ENCODE measurements around the gene TEX55.
"Not testable (repeated sequence)": the region's sequence is repeated elsewhere in the genome, so short reads cannot be mapped to it uniquely, and the experiment has no call there.

Gene TEX55

DNA sequence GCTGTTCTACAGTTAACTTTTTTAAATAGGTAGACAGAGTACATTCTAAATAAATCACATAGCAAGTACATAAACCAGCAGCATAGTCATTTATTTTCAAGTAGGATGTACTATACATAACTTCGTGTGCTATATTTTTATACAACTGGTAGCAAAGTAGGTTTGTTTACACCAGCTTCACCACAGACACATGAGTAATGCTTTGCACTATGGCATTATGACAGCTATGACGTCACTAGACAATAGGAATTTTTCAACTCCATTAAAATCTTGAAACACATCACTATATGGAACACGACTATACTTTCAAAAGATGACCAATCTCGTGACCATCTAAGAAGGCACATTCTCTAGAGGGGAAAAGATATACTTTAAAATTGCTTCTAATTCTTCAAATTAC lies 3.5 kb downstream of the TEX55 start:
- H3K27me3 ChIP-seq = no peaks in the 10 kb centered on the region
- no peak overlapping the region for H3K27ac ChIP-seq
- no peaks in the 10 kb centered on the region for H3K9me3 ChIP-seq
- no peaks in the 10 kb centered on the region for H3K4me1 ChIP-seq (ENCODE audit: control insufficient read depth in 1 of 2, insufficient read depth in 1 of 2, low read depth in 1 of 2, low read length in 1 of 2)
- H3K4me3 ChIP-seq (ENCODE audit: low read depth in 1 of 2, low read length in 1 of 2) = no peak overlapping the region
- TF ChIP-seq, protein P1, sequence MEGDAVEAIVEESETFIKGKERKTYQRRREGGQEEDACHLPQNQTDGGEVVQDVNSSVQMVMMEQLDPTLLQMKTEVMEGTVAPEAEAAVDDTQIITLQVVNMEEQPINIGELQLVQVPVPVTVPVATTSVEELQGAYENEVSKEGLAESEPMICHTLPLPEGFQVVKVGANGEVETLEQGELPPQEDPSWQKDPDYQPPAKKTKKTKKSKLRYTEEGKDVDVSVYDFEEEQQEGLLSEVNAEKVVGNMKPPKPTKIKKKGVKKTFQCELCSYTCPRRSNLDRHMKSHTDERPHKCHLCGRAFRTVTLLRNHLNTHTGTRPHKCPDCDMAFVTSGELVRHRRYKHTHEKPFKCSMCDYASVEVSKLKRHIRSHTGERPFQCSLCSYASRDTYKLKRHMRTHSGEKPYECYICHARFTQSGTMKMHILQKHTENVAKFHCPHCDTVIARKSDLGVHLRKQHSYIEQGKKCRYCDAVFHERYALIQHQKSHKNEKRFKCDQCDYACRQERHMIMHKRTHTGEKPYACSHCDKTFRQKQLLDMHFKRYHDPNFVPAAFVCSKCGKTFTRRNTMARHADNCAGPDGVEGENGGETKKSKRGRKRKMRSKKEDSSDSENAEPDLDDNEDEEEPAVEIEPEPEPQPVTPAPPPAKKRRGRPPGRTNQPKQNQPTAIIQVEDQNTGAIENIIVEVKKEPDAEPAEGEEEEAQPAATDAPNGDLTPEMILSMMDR (IDR thresholded peaks at IDR 0.05) = no peak
- H3K36me3 ChIP-seq = no peaks in the 10 kb centered on the region

DNA sequence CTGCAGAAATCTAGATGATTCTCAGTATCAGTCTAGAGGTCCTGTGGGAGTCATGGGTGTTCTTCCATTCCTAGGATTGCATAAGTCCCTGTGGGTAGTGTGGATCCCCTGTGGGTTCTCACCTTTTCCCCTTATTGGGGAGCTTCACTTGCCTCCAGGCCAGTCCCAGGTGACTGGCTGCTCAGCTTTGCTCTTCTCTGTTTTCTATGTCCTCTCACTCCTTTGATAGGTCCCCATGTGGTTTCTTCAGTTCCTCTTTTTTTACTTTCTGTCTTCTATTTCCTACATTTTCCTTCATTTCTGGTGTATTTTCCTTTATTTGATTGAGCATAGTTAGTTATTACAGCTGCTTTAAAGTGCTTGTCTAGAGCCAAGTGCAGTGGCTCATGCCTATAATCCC lies 10.9 kb downstream of the TEX55 start:
- Histone ChIP-seq H3K4me3 (ENCODE audit: low read depth in 1 of 2, low read length in 1 of 2) (no peak overlapping the region), H3K27ac (no peak overlapping the region), H3K9me3 (no peaks in the 10 kb centered on the region), H3K4me1 (ENCODE audit: control insufficient read depth in 1 of 2, insufficient read depth in 1 of 2, low read depth in 1 of 2, low read length in 1 of 2) (no peaks in the 10 kb centered on the region), H3K27me3 (no peaks in the 10 kb centered on the region), H3K36me3 (no peaks in the 10 kb centered on the region)
- TF ChIP-seq, protein P1 (IDR thresholded peaks at IDR 0.05) = no peak

DNA sequence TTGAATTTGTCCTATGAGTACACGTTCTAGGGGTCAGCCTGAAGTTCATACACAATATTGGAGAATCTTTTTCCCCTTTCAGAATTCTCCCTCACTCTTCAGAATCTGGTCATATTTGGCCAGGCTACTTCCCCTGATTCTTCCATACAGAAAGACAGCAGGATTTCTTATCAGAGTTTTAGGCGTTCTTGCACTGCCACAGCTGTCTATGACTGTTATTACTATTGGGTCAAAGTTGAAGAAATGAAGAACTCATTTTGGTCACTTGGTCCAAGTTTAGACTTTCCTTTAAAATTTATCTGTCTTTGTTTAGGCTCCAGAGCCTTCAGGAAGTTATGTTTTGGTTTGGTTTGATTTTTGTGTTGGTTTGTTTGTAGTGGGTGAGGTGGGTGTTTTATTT lies 12.0 kb downstream of the TEX55 start:
- TF ChIP-seq, protein P1 (IDR thresholded peaks at IDR 0.05) = no peak

DNA sequence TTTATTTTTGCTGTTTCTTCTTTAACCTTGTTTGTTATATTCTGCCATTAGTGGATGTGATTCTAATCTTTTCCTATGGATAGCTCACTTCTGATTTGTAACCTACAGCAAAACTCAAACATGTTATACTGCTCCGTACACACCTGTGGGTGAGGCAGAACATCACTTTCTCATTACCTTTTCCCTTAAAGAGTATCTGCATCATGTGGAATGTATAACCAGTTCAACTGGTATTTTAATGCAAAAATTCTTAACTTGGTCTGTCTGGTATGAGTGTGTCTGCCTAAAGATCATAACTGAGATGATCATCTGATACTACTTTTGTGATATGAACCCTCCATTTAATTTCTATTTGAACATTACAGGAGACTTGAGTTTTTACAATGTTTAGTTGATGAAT lies 14.4 kb downstream of the TEX55 start:
- Histone ChIP-seq H3K27ac (no peak overlapping the region), H3K9me3 (no peaks in the 10 kb centered on the region), H3K4me1 (ENCODE audit: control insufficient read depth in 1 of 2, insufficient read depth in 1 of 2, low read depth in 1 of 2, low read length in 1 of 2) (no peaks in the 10 kb centered on the region), H3K27me3 (no peaks in the 10 kb centered on the region), H3K4me3 (ENCODE audit: low read depth in 1 of 2, low read length in 1 of 2) (no peak overlapping the region), H3K36me3 (no peaks in the 10 kb centered on the region)
- TF ChIP-seq, protein P1 (IDR thresholded peaks at IDR 0.05) = no peak

More for the DNA sequence above, 12.0 kb downstream of the TEX55 start:
- no peaks in the 10 kb centered on the region for H3K4me1 ChIP-seq (ENCODE audit: control insufficient read depth in 1 of 2, insufficient read depth in 1 of 2, low read depth in 1 of 2, low read length in 1 of 2)
- no peak overlapping the region for H3K27ac ChIP-seq
- no peak overlapping the region for H3K4me3 ChIP-seq (ENCODE audit: low read depth in 1 of 2, low read length in 1 of 2)
- no peaks in the 10 kb centered on the region for H3K9me3 ChIP-seq
- no peaks in the 10 kb centered on the region for H3K36me3 ChIP-seq
- H3K27me3 ChIP-seq = no peaks in the 10 kb centered on the region

DNA sequence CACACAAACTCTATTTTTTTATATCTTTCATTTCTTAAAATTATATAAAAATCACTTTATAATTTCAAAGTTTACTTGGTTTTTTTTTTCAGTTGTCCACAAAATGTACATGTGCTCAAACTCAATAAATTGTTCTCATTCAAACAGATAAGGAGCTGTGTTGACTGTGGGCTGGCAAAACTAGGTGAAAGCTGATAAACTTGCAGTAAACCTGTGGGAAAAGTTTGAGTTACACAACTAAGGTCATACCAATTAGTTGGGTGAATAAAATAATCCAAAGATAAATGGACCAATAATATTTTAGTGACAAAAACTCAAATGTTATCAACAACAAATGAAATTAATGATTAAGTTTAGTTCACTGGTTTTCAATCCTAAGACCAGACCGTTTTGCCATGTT lies 14.8 kb downstream of the TEX55 start:
- Histone ChIP-seq H3K9me3 (no peaks in the 10 kb centered on the region), H3K27me3 (no peaks in the 10 kb centered on the region), H3K36me3 (no peaks in the 10 kb centered on the region), H3K4me3 (ENCODE audit: low read depth in 1 of 2, low read length in 1 of 2) (no peak overlapping the region), H3K27ac (no peak overlapping the region), H3K4me1 (ENCODE audit: control insufficient read depth in 1 of 2, insufficient read depth in 1 of 2, low read depth in 1 of 2, low read length in 1 of 2) (no peaks in the 10 kb centered on the region)
- TF ChIP-seq, protein P1 (IDR thresholded peaks at IDR 0.05) = no peak

DNA sequence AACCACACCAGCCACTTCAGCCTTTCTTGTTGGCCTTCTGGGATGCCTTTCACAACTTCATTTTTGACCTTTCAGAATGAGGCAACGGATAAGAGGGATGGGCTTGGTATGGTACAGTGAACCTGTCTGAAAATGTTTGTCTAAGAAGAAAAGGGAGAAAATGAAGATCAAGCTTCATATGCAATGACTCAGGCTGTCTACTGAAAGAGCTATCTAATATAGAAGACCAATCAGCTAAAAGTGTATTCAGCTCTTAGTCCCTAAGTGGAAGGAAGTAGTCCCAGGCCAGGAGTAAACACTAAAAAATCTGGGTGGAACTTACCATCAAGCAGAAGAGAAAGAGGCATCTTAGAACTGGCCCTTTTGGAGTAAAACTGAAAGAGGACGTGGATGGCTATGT lies 15.3 kb downstream of the TEX55 start:
- no peaks in the 10 kb centered on the region for H3K4me1 ChIP-seq (ENCODE audit: control insufficient read depth in 1 of 2, insufficient read depth in 1 of 2, low read depth in 1 of 2, low read length in 1 of 2)
- H3K27me3 ChIP-seq = no peaks in the 10 kb centered on the region
- TF ChIP-seq, protein P1 (IDR thresholded peaks at IDR 0.05) = no peak
- no peak overlapping the region for H3K27ac ChIP-seq
- no peaks in the 10 kb centered on the region for H3K9me3 ChIP-seq
- no peaks in the 10 kb centered on the region for H3K36me3 ChIP-seq
- H3K4me3 ChIP-seq (ENCODE audit: low read depth in 1 of 2, low read length in 1 of 2) = no peak overlapping the region

DNA sequence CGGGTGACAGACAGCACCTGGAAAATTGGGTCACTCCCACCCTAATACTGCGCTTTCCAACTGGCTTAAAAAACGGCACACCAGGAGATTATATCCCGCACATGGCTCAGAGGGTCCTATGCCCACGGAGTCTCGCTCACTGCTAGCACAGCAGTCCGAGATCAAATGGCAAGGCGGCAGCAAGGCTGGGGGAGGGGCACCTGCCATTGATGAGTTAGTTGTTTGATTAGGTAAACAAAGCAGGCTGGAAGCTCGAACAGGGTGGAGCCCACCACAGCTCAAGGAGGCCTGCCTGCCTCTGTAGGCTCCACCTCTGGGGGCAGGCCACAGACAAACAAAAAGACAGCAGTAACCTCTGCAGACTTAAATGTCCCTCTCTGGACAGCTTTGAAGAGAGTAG lies 18.8 kb downstream of the TEX55 start:
- H3K36me3 ChIP-seq; H3K27me3 ChIP-seq; H3K4me1 ChIP-seq (ENCODE audit: control insufficient read depth in 1 of 2, insufficient read depth in 1 of 2, low read depth in 1 of 2, low read length in 1 of 2); H3K4me3 ChIP-seq (ENCODE audit: low read depth in 1 of 2, low read length in 1 of 2); H3K9me3 ChIP-seq; H3K27ac ChIP-seq: not testable (repeated sequence)
